K562 (cell line): ENCODE data around the gene CLK4. TPM values are rescaled to one million over a fixed set of nuclear protein-coding genes. Genes with fewer than 3 reads are reported as not detected.
A peak's percentile ranks its signal among the peaks of the same experiment; 100 is the strongest.

Experiments used
- ATAC-seq: fragments of 200-7000 bp; cut with Tn5 transposase; 3 replicates; pipeline ENCODE4 v1.9.1; 2020; ENCODE audit warnings: moderate library complexity
- BruUV-seq: library from RNA; stranded (reverse); fragments of 400-500 nt; replicated peaks from 2 replicates; lab custom pipeline; 2021; lab: Mats Ljungman, UMichigan
- CTCF ChIA-PET: fragments of 300-600 bp; formaldehyde crosslinking; extraction: SDS; loops from one replicate; lab custom pipeline; 2021; ENCODE audit warnings: low intra/inter-chr PET ratio; lab: Yijun Ruan, JAX
- POLR2A ChIA-PET: fragments of 300-600, 350-650 bp; sonication (Branson Sonifier 250); formaldehyde crosslinking; extraction: SDS; loops from one replicate; lab custom pipeline; 2021; ENCODE audit warnings: antibody characterized with exemption, inconsistent platforms; lab: Yijun Ruan, JAX
- DNase-seq, 4 experiments: peaks; one replicate each; pipeline versions ENCODE4 v3.0.0 to v3.0.0-alpha.2; 2011 to 2018; ENCODE audit warnings: low spot score in 3 of 4, mixed read lengths in 3 of 4; ENCODE audit errors: extremely low read depth in 1 of 4
- FAIRE-seq: peaks from 2 replicates; lab custom pipeline; 2011; peaks lifted over from hg19 to GRCh38; lab: Jason Lieb, UNC
- H2AFZ ChIP-seq: 2 replicates; pipeline ENCODE4 v1.6.0; 2011; ENCODE audit warnings: low read depth, low read length, control low read depth, inconsistent platforms
- H3K27ac ChIP-seq: fragments of 200-600 bp; 3 replicates; pipeline ENCODE4 v1.8.0; 2011; ENCODE audit warnings: low read depth, mild to moderate bottlenecking, control low read depth, inconsistent platforms, low read length, moderate library complexity, mixed read lengths; ENCODE audit errors: extremely low read depth
- H3K27me3 ChIP-seq, 2 experiments: fragments of 300-600 bp in 1 of 2; 2 replicates in 1 of 2; 3 replicates in 1 of 2; pipeline versions ENCODE4 v1.6.0 to v1.8.0; 2011; ENCODE audit warnings: inconsistent platforms in 2 of 2, low read length in 2 of 2, mild to moderate bottlenecking in 1 of 2, mixed read lengths in 1 of 2, moderate library complexity in 1 of 2; ENCODE audit not compliant: control insufficient read depth in 2 of 2, insufficient read depth in 2 of 2
- H3K36me3 ChIP-seq: fragments of 300-600 bp; 3 replicates; pipeline ENCODE4 v1.8.0; 2011; ENCODE audit warnings: mild to moderate bottlenecking, low read length, inconsistent platforms; ENCODE audit not compliant: control insufficient read depth, insufficient read depth
- H3K4me1 ChIP-seq, 2 experiments: fragments of 200-600 bp in 1 of 2; replicated peaks in 1 of 2; 2 replicates in 1 of 2; 3 replicates in 1 of 2; pipeline versions ENCODE4 v1.5.1 to v1.8.0; 2011; ENCODE audit warnings: inconsistent platforms in 2 of 2, low read length in 2 of 2, mild to moderate bottlenecking in 1 of 2, mixed read lengths in 1 of 2, moderate library complexity in 1 of 2; ENCODE audit not compliant: control insufficient read depth in 2 of 2, insufficient read depth in 2 of 2
- H3K4me2 ChIP-seq: 2 replicates; pipeline ENCODE4 v1.6.1; 2011; ENCODE audit warnings: low read length, control low read depth, inconsistent platforms, mixed read lengths; ENCODE audit not compliant: insufficient read depth
- H3K4me3 ChIP-seq: fragments of 200-600 bp; sonication (generic), shearing (Covaris generic); 2 replicates; pipeline ENCODE4 v1.5.1; 2016; ENCODE audit warnings: control low read depth, inconsistent platforms
- H3K79me2 ChIP-seq: fragments of 200-600 bp; 3 replicates; pipeline ENCODE4 v1.8.0; 2011; ENCODE audit warnings: low read length, inconsistent platforms; ENCODE audit not compliant: control insufficient read depth, insufficient read depth
- H3K9ac ChIP-seq, 2 experiments: 2 replicates each; pipeline versions ENCODE4 v1.6.0 to v1.6.1; 2011; ENCODE audit warnings: low read depth in 2 of 2, low read length in 2 of 2, control low read depth in 1 of 2, inconsistent platforms in 1 of 2, mild to moderate bottlenecking in 1 of 2, mixed read lengths in 1 of 2; ENCODE audit not compliant: insufficient read depth in 1 of 2
- H3K9me1 ChIP-seq: one replicate; pipeline ENCODE4 v1.6.0; 2011; ENCODE audit warnings: inconsistent platforms, mild to moderate bottlenecking, low read length, moderate library complexity; ENCODE audit not compliant: control insufficient read depth, insufficient read depth
- H3K9me3 ChIP-seq: replicated peaks from 2 replicates; pipeline ENCODE4 v1.5.1; 2011; ENCODE audit warnings: low read depth, low read length, inconsistent platforms; ENCODE audit not compliant: control insufficient read depth, insufficient read depth
- H4K20me1 ChIP-seq: replicated peaks from 2 replicates; pipeline ENCODE4 v1.6.1; 2011; ENCODE audit warnings: low read length, inconsistent platforms, mixed read lengths; ENCODE audit not compliant: control insufficient read depth, insufficient read depth
- BACH1 ChIP-seq: fragments of 200-800 bp; sonication (Bioruptor generic); IDR thresholded peaks from 2 replicates; pipeline ENCODE4 v1.6.1; 2016; ENCODE audit warnings: missing genetic modification characterization, missing compliant biosample characterization
- CBX3 ChIP-seq, 2 experiments: IDR thresholded peaks; 1 replicate in 1 of 2; 2 replicates in 1 of 2; pipeline ENCODE4 v1.6.1; 2012; ENCODE audit warnings: inconsistent platforms in 2 of 2, low read length in 2 of 2, borderline replicate concordance in 1 of 2, control low read depth in 1 of 2
- CBX5 ChIP-seq: IDR thresholded peaks from 2 replicates; pipeline ENCODE4 v1.6.1; 2014; ENCODE audit warnings: low read depth, borderline replicate concordance
- CEBPB ChIP-seq: fragments of 450-650 bp; IDR thresholded peaks from 2 replicates; pipeline ENCODE4 v1.6.1; 2016; ENCODE audit warnings: missing genetic modification characterization, missing compliant biosample characterization
- DACH1 ChIP-seq: fragments of 450-650 bp; IDR thresholded peaks from 2 replicates; pipeline ENCODE4 v1.6.1; 2018; ENCODE audit not compliant: partially characterized antibody
- ESRRB ChIP-seq: fragments of 250-450 bp; sonication (Bioruptor Pico); IDR thresholded peaks from 2 replicates; pipeline ENCODE4 v1.5.0; 2020; ENCODE audit warnings: mild to moderate bottlenecking, moderate library complexity, borderline replicate concordance
- GATAD2A ChIP-seq: fragments of 450-650 bp; IDR thresholded peaks from 2 replicates; pipeline ENCODE4 v1.6.1; 2017
- HCFC1 ChIP-seq: IDR thresholded peaks from 2 replicates; pipeline ENCODE4 v1.6.1; 2012; ENCODE audit warnings: low read depth, low read length, improper control_type of control experiment
- ILF3 ChIP-seq: fragments of 450-650 bp; IDR thresholded peaks from 2 replicates; pipeline ENCODE4 v1.6.1; 2018; ENCODE audit warnings: antibody characterized with exemption, mild to moderate bottlenecking, moderate library complexity, borderline replicate concordance
- KAT7 ChIP-seq: sonication (generic); formaldehyde crosslinking; IDR thresholded peaks from 2 replicates; pipeline ENCODE4 v1.8.0; 2022; ENCODE audit warnings: missing genetic modification reagents, mild to moderate bottlenecking, borderline replicate concordance
- LEF1 ChIP-seq: fragments of 450-650 bp; IDR thresholded peaks from 2 replicates; pipeline ENCODE4 v1.6.1; 2016; ENCODE audit warnings: mild to moderate bottlenecking
- MAFG ChIP-seq: fragments of 450-650 bp; conservative IDR thresholded peaks from 2 replicates; pipeline ENCODE4 v1.6.1; 2016; ENCODE audit warnings: missing genetic modification characterization, missing compliant biosample characterization
- MCM7 ChIP-seq, 2 experiments: fragments of 450-650 bp; IDR thresholded peaks; 2 replicates each; pipeline ENCODE4 v1.6.1; 2016 to 2018
- MTA3 ChIP-seq: fragments of 450-650 bp; formaldehyde crosslinking; IDR thresholded peaks from 2 replicates; pipeline ENCODE4 v1.6.1; 2017; ENCODE audit warnings: mild to moderate bottlenecking, borderline replicate concordance
- NCOA6 ChIP-seq: fragments of 450-650 bp; IDR thresholded peaks from 2 replicates; pipeline ENCODE4 v1.6.1; 2017; ENCODE audit warnings: mild to moderate bottlenecking
- SRSF1 ChIP-seq: fragments of 200-400 bp; formaldehyde crosslinking; IDR thresholded peaks from 2 replicates; pipeline ENCODE4 v1.6.1; 2017; ENCODE audit warnings: mild to moderate bottlenecking, low read depth, low read length, moderate library complexity
- TRIM24 ChIP-seq, 2 experiments: fragments of 450-650 bp; IDR thresholded peaks; 2 replicates each; pipeline ENCODE4 v1.6.1; 2016
- ZBTB7A ChIP-seq: IDR thresholded peaks from 2 replicates; pipeline ENCODE4 v1.6.1; 2011; ENCODE audit warnings: low read depth, mild to moderate bottlenecking, low read length, moderate library complexity, borderline replicate concordance; ENCODE audit not compliant: control insufficient read depth
- ZFP1 ChIP-seq: fragments of 450-650 bp; formaldehyde crosslinking; IDR thresholded peaks from 2 replicates; pipeline ENCODE4 v1.4.0; 2020; ENCODE audit warnings: mild to moderate bottlenecking, mixed read lengths
- ZNF146 ChIP-seq: IDR thresholded peaks from one replicate; pipeline ENCODE4 v1.6.1; 2018; ENCODE audit warnings: missing compliant biosample characterization; ENCODE audit not compliant: unreplicated experiment
- ZNF165 ChIP-seq: fragments of 250-450 bp; sonication (Bioruptor Pico); IDR thresholded peaks from 2 replicates; pipeline ENCODE4 v1.4.0; 2020; ENCODE audit warnings: borderline replicate concordance
- ZNF23 ChIP-seq: fragments of 250-450 bp; sonication (Bioruptor Pico); IDR thresholded peaks from 2 replicates; pipeline ENCODE4 v1.4.0; 2020; ENCODE audit warnings: mild to moderate bottlenecking
- in situ Hi-C: fragments of 300-500 bp; cut with MboI; formaldehyde crosslinking; loops from 4 replicates; pipeline ENCODE4 v1.15.0; 2018; ENCODE audit warnings: inconsistent platforms, mixed read lengths
- intact Hi-C: fragments of 100-400 bp; cut with micrococcal nuclease; formaldehyde crosslinking; loops from 2 replicates; pipeline ENCODE4 v1.14.2; 2022
- polyA plus RNA-seq, 8 experiments: library from polyadenylated mRNA; depleted of rRNA in 4 of 8; stranded (reverse) in 5 of 8; unstranded in 3 of 8; fragments of >200 nt; fragmentation: Nextera tagmentation in 2 of 8; fragmentation: Illumina TruSeq in 1 of 8; extraction: Ambion mirVana in 2 of 8; extraction: Trizol in 1 of 8; gene quantifications; 2 replicates each; pipeline versions ENCODE4 v1.2.1 to v1.2.3, GENCODE V29; 2011 to 2014; ENCODE audit warnings: inconsistent platforms in 1 of 8, missing spikeins in 1 of 8
- total RNA-seq, 7 experiments: library from RNA; depleted of rRNA in 6 of 7; stranded (reverse); fragments of >200 nt in 6 of 7; fragmentation: Illumina TruSeq in 2 of 7; extraction: Trizol in 2 of 7; gene quantifications; 2 replicates each; pipeline versions ENCODE4 v1.2.1 to v1.2.3, GENCODE V29; 2011 to 2021; ENCODE audit warnings: low replicate concordance in 1 of 7
- TF ChIP-seq, protein P1 (sequence below): fragments of 250-450 bp; sonication (Bioruptor Pico); IDR thresholded peaks from 2 replicates; pipeline ENCODE4 v1.5.0; 2021

The CLK4 gene
- total and polyA plus RNA-seq, 9 of the 15 experiments (the other 6 are each of a cell fraction or from before 2014, with no cell fraction given) = 10.5 to 23.1 (median 13.9) TPM

DNA sequence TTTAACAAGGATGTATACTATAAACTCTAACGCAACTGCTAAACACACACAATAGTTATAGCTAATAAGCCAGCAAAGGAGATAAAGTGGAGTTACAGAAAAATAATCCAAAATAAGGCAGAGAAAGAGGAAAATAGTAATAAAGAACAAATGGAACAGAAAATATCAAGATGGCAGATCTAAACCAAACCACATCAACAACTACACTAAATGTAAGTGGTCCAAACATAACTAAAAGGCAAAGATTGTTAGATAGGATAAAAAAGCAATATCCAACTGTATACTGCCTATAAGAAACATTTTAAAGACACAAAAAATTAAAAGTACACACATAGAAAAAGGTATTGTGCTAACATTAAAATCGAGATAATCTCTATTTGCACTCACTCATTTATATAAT, 31.1 kb downstream of the CLK4 start (continued):
- TF ChIP-seq, protein P1, sequence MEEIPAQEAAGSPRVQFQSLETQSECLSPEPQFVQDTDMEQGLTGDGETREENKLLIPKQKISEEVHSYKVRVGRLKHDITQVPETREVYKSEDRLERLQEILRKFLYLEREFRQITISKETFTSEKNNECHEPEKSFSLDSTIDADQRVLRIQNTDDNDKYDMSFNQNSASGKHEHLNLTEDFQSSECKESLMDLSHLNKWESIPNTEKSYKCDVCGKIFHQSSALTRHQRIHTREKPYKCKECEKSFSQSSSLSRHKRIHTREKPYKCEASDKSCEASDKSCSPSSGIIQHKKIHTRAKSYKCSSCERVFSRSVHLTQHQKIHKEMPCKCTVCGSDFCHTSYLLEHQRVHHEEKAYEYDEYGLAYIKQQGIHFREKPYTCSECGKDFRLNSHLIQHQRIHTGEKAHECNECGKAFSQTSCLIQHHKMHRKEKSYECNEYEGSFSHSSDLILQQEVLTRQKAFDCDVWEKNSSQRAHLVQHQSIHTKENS (CRISPR knock-in tag) = no peak
- no peak for TF ChIP-seq KAT7 (CRISPR knock-in tag)
- TF ChIP-seq CEBPB (tag) = no peak
- TF ChIP-seq ZNF165 (CRISPR knock-in tag) = no peak
- no peak for TF ChIP-seq DACH1
- no peak for TF ChIP-seq ESRRB (CRISPR knock-in tag)
- no peak for TF ChIP-seq MTA3
- TF ChIP-seq HCFC1 = no peak
- no peak for TF ChIP-seq ZNF146 (CRISPR knock-in tag)
- TF ChIP-seq MAFG (tag) = no peak
- TF ChIP-seq ILF3 = no peak
- TF ChIP-seq GATAD2A = no peak

DNA sequence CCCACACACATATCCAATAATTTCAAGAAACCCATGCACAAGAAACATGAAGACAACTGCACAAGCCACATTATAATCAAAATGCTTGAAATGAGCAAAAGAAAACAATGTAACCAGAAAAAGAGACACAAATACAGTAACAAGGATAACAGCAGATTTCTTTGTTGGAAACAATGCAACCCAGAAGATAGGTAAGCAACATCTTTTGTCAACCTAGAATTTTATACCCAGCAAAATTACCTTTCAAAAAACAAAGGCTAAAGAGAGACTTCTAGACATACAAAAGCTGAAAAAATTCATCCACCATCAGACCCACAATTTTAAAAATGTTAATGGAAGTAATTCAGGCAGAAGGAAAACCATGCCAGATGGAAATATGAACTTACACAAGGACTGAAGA, 31.7 kb downstream of the CLK4 start:
- FAIRE-seq (peak; percentile 60), DNase-seq (no peak), ATAC-seq (no peak)
- peaks cover 0 to 10% of the 10 kb centered on the region in 2 experiments; a peak in 1 of 5 replicates for H3K27me3 ChIP-seq
- H3K9me1 ChIP-seq = no peaks in the 10 kb centered on the region
- in situ Hi-C loops (no loop called here), intact Hi-C loops (no loop called here)
- H3K4me2 ChIP-seq = no peak overlapping the region
- no peaks in the 10 kb centered on the region for H3K36me3 ChIP-seq
- no peak overlapping the region for H3K4me3 ChIP-seq
- no peaks in the 10 kb centered on the region for H3K79me2 ChIP-seq
- no peaks in the 10 kb centered on the region for H4K20me1 ChIP-seq
- H3K4me1 ChIP-seq = peaks cover 0 to 5% of the 10 kb centered on the region in 2 experiments; a peak in 3 of 5 replicates
- H3K9me3 ChIP-seq = peaks cover 4% of the 10 kb centered on the region; the same call in 1 of the 2 replicates
- H3K9ac ChIP-seq = no peak overlapping the region
- no peak overlapping the region for H3K27ac ChIP-seq
- no peak overlapping the region for H2AFZ ChIP-seq
- POLR2A ChIA-PET = interaction anchor here (1.1 kb wide), 1 partner anchor 31 kb away, joined by 4 read pairs; no protein-coding TSS in a partner anchor
- CTCF ChIA-PET = no interaction called here
- BruUV-seq = no TSS peak
- TF ChIP-seq BACH1 (tag) = no peak
- TF ChIP-seq LEF1 = no peak
- TF ChIP-seq ZBTB7A = no peak
- TF ChIP-seq MAFG (tag) = no peak
- TF ChIP-seq TRIM24 (IDR thresholded peaks at IDR 0.05) = 0 out of 4 replicates have a peak, but pooled peaks of 1 of the 2 experiments have one; percentile 17
- peak; percentile 95 for TF ChIP-seq ZFP1 (CRISPR knock-in tag)
- TF ChIP-seq NCOA6 = no peak
- 0 out of 2 replicates have a peak, but pooled peaks have one; percentile 34 for TF ChIP-seq CBX5
- no peak for TF ChIP-seq SRSF1
- peak in 1 of 2 experiments; percentile 83; a peak in 1 of 3 replicates for TF ChIP-seq CBX3 (IDR thresholded peaks at IDR 0.05; ENCODE audit: borderline replicate concordance in 1 of 2, low read length in 2 of 2)
- TF ChIP-seq ZNF23 (CRISPR knock-in tag) = no peak
- TF ChIP-seq MCM7 (IDR thresholded peaks at IDR 0.05) = no peak
